ENCODE data around the gene TTLL3. TPM values are rescaled to one million over a fixed set of nuclear protein-coding genes. Genes with fewer than 3 reads are reported as not detected.

Gene TTLL3
- total RNA-seq, 1 donor from 2014 or later = 5.8 TPM

GRCh38 chr3:9781551-9781950 lies 28.5 kb upstream of the TTLL3 start:
- no peak for DNase-seq (ENCODE audit: low read depth in 2 of 2)

GRCh38 chr3:9781978-9782603 lies 28.0 kb upstream of the TTLL3 start:
- no peak for DNase-seq (ENCODE audit: low read depth in 2 of 2)

GRCh38 chr3:9782770-9783169 lies 27.3 kb upstream of the TTLL3 start:
- no peak for DNase-seq (ENCODE audit: low read depth in 2 of 2)

GRCh38 chr3:9783954-9784353 lies 26.1 kb upstream of the TTLL3 start:
- no peak for DNase-seq (ENCODE audit: low read depth in 2 of 2)

GRCh38 chr3:9784965-9785364 lies 25.1 kb upstream of the TTLL3 start:
- no peak for DNase-seq (ENCODE audit: low read depth in 2 of 2)

- DNase-seq (ENCODE audit: low read depth in 2 of 2) = no peak
Observed at GRCh38 chr3:9785602-9786001, 24.5 kb upstream of the TTLL3 start.

GRCh38 chr3:9786209-9786739 lies 23.8 kb upstream of the TTLL3 start:
- DNase-seq (ENCODE audit: low read depth in 2 of 2) = no peak

- no peak for DNase-seq (ENCODE audit: low read depth in 2 of 2)
Observed at GRCh38 chr3:9786825-9787669, 23.0 kb upstream of the TTLL3 start.

GRCh38 chr3:9787714-9788113 lies 22.3 kb upstream of the TTLL3 start:
- DNase-seq (ENCODE audit: low read depth in 2 of 2) = no peak

- no peak for DNase-seq (ENCODE audit: low read depth in 2 of 2)
Observed at GRCh38 chr3:9791127-9791526, 18.9 kb upstream of the TTLL3 start.

GRCh38 chr3:9791790-9792404 lies 18.2 kb upstream of the TTLL3 start:
- no peak for DNase-seq (ENCODE audit: low read depth in 2 of 2)

GRCh38 chr3:9792405-9793160 lies 17.5 kb upstream of the TTLL3 start, which contains the start of the genes ARPC4 and TADA3:
ARPC4 (plus strand) TSS chr3:9793082; CDS start chr3:9793122, 40 bp downstream.
TADA3 (minus strand) TSS chr3:9792473; CDS start chr3:9791466, 1,007 bp downstream.
- peak; percentile 96 to 97 for DNase-seq (ENCODE audit: low read depth in 2 of 2)

- peak; percentile 60 to 64 for DNase-seq (ENCODE audit: low read depth in 2 of 2)
Observed at GRCh38 chr3:9793161-9793781, 16.8 kb upstream of the TTLL3 start.

GRCh38 chr3:9794400-9794799 lies 15.7 kb upstream of the TTLL3 start:
- DNase-seq (ENCODE audit: low read depth in 2 of 2) = no peak

- no peak for DNase-seq (ENCODE audit: low read depth in 2 of 2)
Observed at GRCh38 chr3:9795207-9795606, 14.9 kb upstream of the TTLL3 start.

- peak in 1 of 2 donors; percentile 21 for DNase-seq (ENCODE audit: low read depth in 2 of 2)
Observed at GRCh38 chr3:9797196-9797945, 12.7 kb upstream of the TTLL3 start.

- peak in 1 of 2 donors; percentile 23 for DNase-seq (ENCODE audit: low read depth in 2 of 2)
Observed at GRCh38 chr3:9800529-9800928, 9.5 kb upstream of the TTLL3 start.

- no peak for DNase-seq (ENCODE audit: low read depth in 2 of 2)
Observed at GRCh38 chr3:9803494-9803893, 6.6 kb upstream of the TTLL3 start.

GRCh38 chr3:9804996-9805395 lies 5.1 kb upstream of the TTLL3 start:
- no peak for DNase-seq (ENCODE audit: low read depth in 2 of 2)

- no peak for DNase-seq (ENCODE audit: low read depth in 2 of 2)
Observed at GRCh38 chr3:9806137-9806536, 3.9 kb upstream of the TTLL3 start.

Data from lung microvascular endothelial cell (primary cell).